NB4 (cell line): ENCODE results near the gene VPS13C.

Source experiments
- DNase-seq: peaks from one replicate; pipeline ENCODE4 v3.0.0; 2010; ENCODE audit warnings: low read depth
- H3K4me3 ChIP-seq: one replicate; pipeline ENCODE4 v1.5.1; 2011; ENCODE audit warnings: mild to moderate bottlenecking, low read depth, low read length, moderate library complexity
- MYC ChIP-seq: IDR thresholded peaks from 2 replicates; pipeline ENCODE4 v1.6.1; 2011; ENCODE audit warnings: low read depth, low read length
- POLR2A ChIP-seq: IDR thresholded peaks from 2 replicates; pipeline ENCODE4 v1.6.1; 2011; ENCODE audit warnings: mild to moderate bottlenecking; ENCODE audit not compliant: insufficient read length; ENCODE audit errors: extremely low read depth
- TF ChIP-seq, protein P1 (sequence below): IDR thresholded peaks from 2 replicates; pipeline ENCODE4 v1.6.1; 2011; ENCODE audit warnings: low read depth, low read length
- TF ChIP-seq, protein P2 (sequence below): IDR thresholded peaks from one replicate; pipeline ENCODE4 v1.5.1; 2012; ENCODE audit warnings: low read depth, low read length

VPS13C gene

DNA sequence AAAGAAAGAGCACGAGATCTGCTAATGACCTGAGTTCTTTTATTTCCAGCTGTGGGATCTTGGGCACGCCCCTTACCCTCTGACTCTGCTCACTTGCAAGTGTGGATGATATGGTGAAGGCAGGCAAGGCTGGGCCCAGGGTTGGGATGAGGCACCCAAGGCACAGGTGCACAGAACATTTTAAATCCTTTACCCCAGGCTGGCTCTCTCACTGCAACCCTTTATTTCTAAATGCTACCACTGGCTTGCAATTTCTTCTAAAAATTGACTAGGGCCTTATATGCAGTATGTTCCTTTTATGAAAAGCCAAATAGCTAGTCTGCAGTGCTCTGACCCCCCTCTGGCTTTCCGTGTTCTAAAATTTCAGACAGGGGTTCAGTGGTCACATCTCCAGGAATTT is 237.7 kb downstream of the VPS13C start:
- H3K4me3 ChIP-seq, result no peak overlapping the region
- TF ChIP-seq, protein P1, sequence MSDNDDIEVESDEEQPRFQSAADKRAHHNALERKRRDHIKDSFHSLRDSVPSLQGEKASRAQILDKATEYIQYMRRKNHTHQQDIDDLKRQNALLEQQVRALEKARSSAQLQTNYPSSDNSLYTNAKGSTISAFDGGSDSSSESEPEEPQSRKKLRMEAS, result no peak
- TF ChIP-seq, protein P2, sequence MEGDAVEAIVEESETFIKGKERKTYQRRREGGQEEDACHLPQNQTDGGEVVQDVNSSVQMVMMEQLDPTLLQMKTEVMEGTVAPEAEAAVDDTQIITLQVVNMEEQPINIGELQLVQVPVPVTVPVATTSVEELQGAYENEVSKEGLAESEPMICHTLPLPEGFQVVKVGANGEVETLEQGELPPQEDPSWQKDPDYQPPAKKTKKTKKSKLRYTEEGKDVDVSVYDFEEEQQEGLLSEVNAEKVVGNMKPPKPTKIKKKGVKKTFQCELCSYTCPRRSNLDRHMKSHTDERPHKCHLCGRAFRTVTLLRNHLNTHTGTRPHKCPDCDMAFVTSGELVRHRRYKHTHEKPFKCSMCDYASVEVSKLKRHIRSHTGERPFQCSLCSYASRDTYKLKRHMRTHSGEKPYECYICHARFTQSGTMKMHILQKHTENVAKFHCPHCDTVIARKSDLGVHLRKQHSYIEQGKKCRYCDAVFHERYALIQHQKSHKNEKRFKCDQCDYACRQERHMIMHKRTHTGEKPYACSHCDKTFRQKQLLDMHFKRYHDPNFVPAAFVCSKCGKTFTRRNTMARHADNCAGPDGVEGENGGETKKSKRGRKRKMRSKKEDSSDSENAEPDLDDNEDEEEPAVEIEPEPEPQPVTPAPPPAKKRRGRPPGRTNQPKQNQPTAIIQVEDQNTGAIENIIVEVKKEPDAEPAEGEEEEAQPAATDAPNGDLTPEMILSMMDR, result no peak
- TF ChIP-seq MYC, result no peak
- TF ChIP-seq POLR2A, result no peak
- no peak for DNase-seq

DNA sequence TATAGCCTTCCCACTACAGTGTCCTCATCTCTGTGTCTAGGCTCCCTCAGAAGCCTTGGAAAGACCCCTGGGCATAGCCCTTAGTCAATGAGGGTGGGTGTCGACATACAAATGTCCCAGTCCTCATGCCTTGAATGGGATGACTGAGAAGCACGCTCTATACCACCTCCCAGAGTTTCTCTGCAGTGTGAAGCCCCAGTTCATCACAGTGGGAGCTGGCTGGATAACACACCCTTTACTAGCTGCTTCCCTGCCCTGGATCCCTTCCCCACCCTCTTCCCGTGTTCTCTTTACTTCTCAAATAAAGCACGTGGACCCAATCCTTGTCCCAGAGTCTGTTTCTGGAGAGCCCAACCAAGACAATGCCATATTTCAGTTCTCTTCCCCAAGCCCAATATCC is 239.3 kb downstream of the VPS13C start:
- no peak for DNase-seq
- TF ChIP-seq, protein P1, result no peak
- TF ChIP-seq MYC, result no peak
- TF ChIP-seq POLR2A, result no peak
- TF ChIP-seq, protein P2, result no peak
- no peak overlapping the region for H3K4me3 ChIP-seq

DNA sequence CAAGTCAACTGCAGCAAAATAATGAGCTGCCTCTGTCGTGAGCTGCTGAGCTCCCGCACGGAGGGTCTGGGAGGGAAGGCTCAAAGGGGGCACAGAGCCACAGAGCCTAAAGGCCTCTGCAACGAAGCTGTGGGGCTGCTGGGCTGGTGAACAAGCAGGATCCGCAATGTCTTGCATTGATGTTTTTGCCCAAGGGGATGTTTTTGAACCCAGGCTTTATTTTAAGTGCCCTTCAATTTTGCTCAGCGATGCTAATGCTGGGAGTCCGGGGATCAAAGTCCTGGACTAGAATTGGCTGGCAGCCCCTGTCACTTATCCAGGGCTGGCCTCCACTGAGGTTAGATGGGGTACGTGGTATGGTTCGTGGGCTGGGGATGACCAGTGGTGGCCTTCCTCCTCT is 240.0 kb downstream of the VPS13C start:
- no peak for DNase-seq
- no peak overlapping the region for H3K4me3 ChIP-seq

DNA sequence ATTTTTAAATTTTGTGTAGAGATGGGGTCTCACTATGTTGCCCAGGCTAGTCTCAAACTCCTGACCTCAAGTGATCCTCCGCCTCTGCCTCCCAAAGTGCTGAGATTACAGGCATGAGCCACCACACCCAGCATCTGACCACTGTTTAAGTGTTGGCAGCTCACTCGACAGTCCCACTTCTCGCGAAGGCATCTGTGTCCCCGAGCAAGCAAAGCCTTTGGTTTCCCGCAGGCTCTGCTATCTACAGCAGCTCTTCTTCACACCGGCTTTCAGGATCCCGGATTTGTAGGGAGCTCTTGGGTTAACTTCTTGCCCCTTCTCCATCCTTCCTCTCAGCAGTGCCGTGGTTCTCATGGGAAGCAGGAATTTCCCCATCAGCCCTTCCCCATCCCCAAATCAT is 240.9 kb downstream of the VPS13C start:
- no peak for DNase-seq
- TF ChIP-seq, protein P2, result no peak
- TF ChIP-seq, protein P1, result no peak
- TF ChIP-seq MYC, result no peak
- H3K4me3 ChIP-seq, result no peak overlapping the region

More for the DNA sequence above, 240.0 kb downstream of the VPS13C start:
- TF ChIP-seq, protein P1, result no peak
- TF ChIP-seq POLR2A, result no peak
- no peak for TF ChIP-seq MYC
- TF ChIP-seq, protein P2, result no peak

DNA sequence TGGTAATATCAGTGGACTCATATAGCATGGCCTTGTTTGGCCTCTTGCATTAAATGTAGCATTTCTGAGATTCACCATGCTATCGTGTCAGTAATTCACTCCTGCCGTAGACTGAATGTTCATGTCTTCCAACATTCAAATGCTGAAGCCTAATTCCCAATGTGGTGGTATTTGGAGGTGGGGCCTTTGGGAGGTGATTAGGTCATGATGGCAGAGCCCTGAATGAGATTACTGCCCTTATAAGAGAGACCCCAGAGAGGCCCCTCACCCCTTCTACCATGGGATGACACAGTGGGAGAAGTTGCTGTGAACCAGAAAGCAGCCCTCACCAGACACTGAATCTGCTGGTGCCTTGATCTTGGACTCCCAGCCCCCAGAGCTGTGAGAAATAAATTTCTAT is 241.4 kb downstream of the VPS13C start:
- DNase-seq, result no peak
- no peak for TF ChIP-seq POLR2A
- TF ChIP-seq, protein P2, result no peak
- H3K4me3 ChIP-seq, result no peak overlapping the region

DNA sequence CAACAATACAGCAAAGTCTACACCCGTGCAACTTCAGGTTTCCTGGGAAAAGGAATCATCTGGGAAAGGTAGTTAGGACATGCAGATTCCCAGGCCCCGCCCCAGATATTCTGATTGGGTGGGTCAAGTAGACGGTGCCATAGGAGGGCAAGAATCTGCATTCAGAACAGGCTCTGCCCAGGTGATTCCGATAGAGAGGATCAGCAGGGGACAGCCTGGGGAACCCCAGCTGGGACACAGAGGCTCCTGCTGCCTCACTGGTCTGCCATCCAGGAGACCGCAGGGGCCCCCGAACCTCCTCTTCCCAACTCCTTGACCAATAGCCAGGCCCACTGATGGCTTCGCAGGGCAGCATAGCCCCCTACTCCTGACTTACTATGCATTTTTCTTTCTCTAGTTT is 243.4 kb downstream of the VPS13C start:
- H3K4me3 ChIP-seq, result no peak overlapping the region
- DNase-seq, result no peak
- TF ChIP-seq, protein P2, result no peak
- TF ChIP-seq MYC, result no peak
- TF ChIP-seq, protein P1, result no peak
- no peak for TF ChIP-seq POLR2A
